ENCODE results near the gene SIRPB2. TPM values are rescaled to one million over a fixed set of nuclear protein-coding genes. Genes with fewer than 3 reads are reported as not detected.

Gene SIRPB2
- total RNA-seq, 1 donor from 2014 or later: not detected

GRCh38 chr20:1468117-1468624 lies 23.0 kb downstream of the SIRPB2 start:
- Histone ChIP-seq H3K27me3 (ENCODE audit: control insufficient read depth, insufficient read depth, low read length) (no peaks in the 10 kb centered on the region), H3K36me3 (ENCODE audit: control insufficient read depth, insufficient read depth, low read length) (no peaks in the 10 kb centered on the region), H3K4me3 (ENCODE audit: low read depth, low read length) (no peak overlapping the region)
- DNase-seq (ENCODE audit: low read depth): no peak
- no peak for TF ChIP-seq CTCF (IDR thresholded peaks at IDR 0.05; ENCODE audit: insufficient read depth, low read length, poor library complexity, severe bottlenecking)

- TF ChIP-seq CTCF (IDR thresholded peaks at IDR 0.05; ENCODE audit: insufficient read depth, low read length, poor library complexity, severe bottlenecking): no peak
Observed at GRCh38 chr20:1467355-1468116, 23.7 kb downstream of the SIRPB2 start.

GRCh38 chr20:1467082-1467354 lies 24.2 kb downstream of the SIRPB2 start:
- TF ChIP-seq CTCF (IDR thresholded peaks at IDR 0.05; ENCODE audit: insufficient read depth, low read length, poor library complexity, severe bottlenecking): no peak
- no peak for DNase-seq (ENCODE audit: low read depth)
- Histone ChIP-seq H3K36me3 (ENCODE audit: control insufficient read depth, insufficient read depth, low read length) (no peaks in the 10 kb centered on the region), H3K4me3 (ENCODE audit: low read depth, low read length) (no peak overlapping the region), H3K27me3 (ENCODE audit: control insufficient read depth, insufficient read depth, low read length) (no peaks in the 10 kb centered on the region)

More at GRCh38 chr20:1467355-1468116, 23.7 kb downstream of the SIRPB2 start:
- H3K4me3 ChIP-seq (ENCODE audit: low read depth, low read length): no peak overlapping the region
- H3K27me3 ChIP-seq (ENCODE audit: control insufficient read depth, insufficient read depth, low read length): no peaks in the 10 kb centered on the region
- DNase-seq (ENCODE audit: low read depth): no peak
- H3K36me3 ChIP-seq (ENCODE audit: control insufficient read depth, insufficient read depth, low read length): no peaks in the 10 kb centered on the region

- peak; percentile 80 for TF ChIP-seq CTCF (IDR thresholded peaks at IDR 0.05; ENCODE audit: insufficient read depth, low read length, poor library complexity, severe bottlenecking)
- Histone ChIP-seq H3K4me3 (ENCODE audit: low read depth, low read length) (peak within 1 kb of the TSS; percentile 96), H3K27me3 (ENCODE audit: control insufficient read depth, insufficient read depth, low read length) (no peaks in the 10 kb centered on the region), H3K36me3 (ENCODE audit: control insufficient read depth, insufficient read depth, low read length) (no peaks in the 10 kb centered on the region)
- DNase-seq (ENCODE audit: low read depth): peak; percentile 56
Observed at GRCh38 chr20:1466211-1467081, 24.8 kb downstream of the SIRPB2 start, which contains the start of gene NSFL1C. Gene NSFL1C, minus strand, starts transcription at chr20:1466849. Its CDS starts 25 bp downstream, at chr20:1466824.

- no peaks in the 10 kb centered on the region for H3K27me3 ChIP-seq (ENCODE audit: control insufficient read depth, insufficient read depth, low read length)
- peaks cover 1% of the 10 kb centered on the region for H3K36me3 ChIP-seq (ENCODE audit: control insufficient read depth, insufficient read depth, low read length)
- no peak for DNase-seq (ENCODE audit: low read depth)
- TF ChIP-seq CTCF (IDR thresholded peaks at IDR 0.05; ENCODE audit: insufficient read depth, low read length, poor library complexity, severe bottlenecking): no peak
- H3K4me3 ChIP-seq (ENCODE audit: low read depth, low read length): peak overlapping the region; percentile 96
Observed at GRCh38 chr20:1465470-1466210, 25.6 kb downstream of the SIRPB2 start.
